ENCODE data around the gene ATXN1. TPM values are rescaled to one million over a fixed set of nuclear protein-coding genes. Genes with fewer than 3 reads are reported as not detected.

The ATXN1 gene
- polyA plus RNA-seq, 1 of the 3 experiments (the other 2 are of a cell fraction): 7.9 TPM

DNA sequence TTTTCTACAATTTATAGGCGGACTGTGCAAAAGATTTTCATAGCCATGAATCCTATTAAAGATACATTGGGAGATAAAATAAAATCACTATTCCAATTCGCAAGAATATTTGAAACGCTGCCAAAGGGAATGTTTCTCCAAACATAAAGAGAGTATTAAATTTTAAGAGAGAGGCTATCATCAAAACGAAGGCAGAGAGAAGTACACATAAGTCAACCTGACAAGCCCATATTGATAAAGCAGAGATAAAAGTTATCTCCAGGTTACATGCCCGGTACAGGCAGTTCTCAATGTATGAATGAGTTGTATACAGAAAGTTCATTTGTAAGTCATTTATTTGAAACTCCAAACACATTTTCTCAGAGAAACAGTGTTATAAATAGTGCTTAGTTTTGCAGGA lies 193.1 kb downstream of the ATXN1 start:
- Histone ChIP-seq H4K20me1 (ENCODE audit: insufficient read depth) (no peaks in the 10 kb centered on the region; the same call in 1 of the 2 replicates), H3K36me3 (replicated peaks in 1 of 2; ENCODE audit: control insufficient read depth in 1 of 2, insufficient read depth in 2 of 2, low read length in 1 of 2) (peaks cover 0 to 9% of the 10 kb centered on the region in 2 experiments), H3K9me3 (no peaks in the 10 kb centered on the region), H2AFZ (ENCODE audit: low read depth) (no peak overlapping the region), H3K27ac (ENCODE audit: low read depth in 2 of 2, low read length in 1 of 2) (0 out of 4 replicates have a peak overlapping the region, but pooled peaks of 1 of the 2 experiments have one; percentile 3), H3K4me1 (ENCODE audit: control insufficient read depth in 1 of 2, insufficient read depth in 2 of 2, low read depth in 1 of 2, low read length in 1 of 2) (no peaks in the 10 kb centered on the region), H3K27me3 (ENCODE audit: insufficient read depth) (no peaks in the 10 kb centered on the region), H3K9me2 (no peaks in the 10 kb centered on the region), H3K9ac (no peak overlapping the region), H3K4me2 (no peak overlapping the region), H3F3A (replicated peaks; ENCODE audit: insufficient read depth) (peaks cover 3% of the 10 kb centered on the region), H3K79me2 (ENCODE audit: insufficient read depth) (no peaks in the 10 kb centered on the region; the same call in 1 of the 2 replicates), H3K4me3 (ENCODE audit: low read depth in 2 of 2, low read length in 1 of 2) (no peak overlapping the region)
- CTCF ChIA-PET: interaction anchor here (1.4 kb wide), 1 partner anchor 24 kb away, joined by 3 read pairs; no protein-coding TSS in a partner anchor
- WGBS (ENCODE audit: low lambda C conversion rate): 35% methylated on average over 5 of the region's 5 CpGs
- no peak for DNase-seq
- TF ChIP-seq SMC3 (IDR thresholded peaks at IDR 0.05; ENCODE audit: low read depth, low read length): no peak
- TF ChIP-seq NFIC (IDR thresholded peaks at IDR 0.05; ENCODE audit: borderline replicate concordance): no peak
- TF ChIP-seq TCF12 (IDR thresholded peaks at IDR 0.05): no peak
- TF ChIP-seq, protein P1, sequence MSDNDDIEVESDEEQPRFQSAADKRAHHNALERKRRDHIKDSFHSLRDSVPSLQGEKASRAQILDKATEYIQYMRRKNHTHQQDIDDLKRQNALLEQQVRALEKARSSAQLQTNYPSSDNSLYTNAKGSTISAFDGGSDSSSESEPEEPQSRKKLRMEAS (IDR thresholded peaks at IDR 0.05; ENCODE audit: low read depth): no peak
- TF ChIP-seq, protein P2, sequence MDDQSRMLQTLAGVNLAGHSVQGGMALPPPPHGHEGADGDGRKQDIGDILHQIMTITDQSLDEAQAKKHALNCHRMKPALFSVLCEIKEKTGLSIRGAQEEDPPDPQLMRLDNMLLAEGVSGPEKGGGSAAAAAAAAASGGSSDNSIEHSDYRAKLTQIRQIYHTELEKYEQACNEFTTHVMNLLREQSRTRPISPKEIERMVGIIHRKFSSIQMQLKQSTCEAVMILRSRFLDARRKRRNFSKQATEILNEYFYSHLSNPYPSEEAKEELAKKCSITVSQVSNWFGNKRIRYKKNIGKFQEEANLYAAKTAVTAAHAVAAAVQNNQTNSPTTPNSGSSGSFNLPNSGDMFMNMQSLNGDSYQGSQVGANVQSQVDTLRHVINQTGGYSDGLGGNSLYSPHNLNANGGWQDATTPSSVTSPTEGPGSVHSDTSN (IDR thresholded peaks at IDR 0.05): no peak
- TF ChIP-seq EZH2phosphoT487 (IDR thresholded peaks at IDR 0.05; ENCODE audit: borderline replicate concordance, low read depth): no peak
- TF ChIP-seq CHD2 (IDR thresholded peaks at IDR 0.05; ENCODE audit: low read length, partially characterized antibody): no peak
- TF ChIP-seq, protein P3, sequence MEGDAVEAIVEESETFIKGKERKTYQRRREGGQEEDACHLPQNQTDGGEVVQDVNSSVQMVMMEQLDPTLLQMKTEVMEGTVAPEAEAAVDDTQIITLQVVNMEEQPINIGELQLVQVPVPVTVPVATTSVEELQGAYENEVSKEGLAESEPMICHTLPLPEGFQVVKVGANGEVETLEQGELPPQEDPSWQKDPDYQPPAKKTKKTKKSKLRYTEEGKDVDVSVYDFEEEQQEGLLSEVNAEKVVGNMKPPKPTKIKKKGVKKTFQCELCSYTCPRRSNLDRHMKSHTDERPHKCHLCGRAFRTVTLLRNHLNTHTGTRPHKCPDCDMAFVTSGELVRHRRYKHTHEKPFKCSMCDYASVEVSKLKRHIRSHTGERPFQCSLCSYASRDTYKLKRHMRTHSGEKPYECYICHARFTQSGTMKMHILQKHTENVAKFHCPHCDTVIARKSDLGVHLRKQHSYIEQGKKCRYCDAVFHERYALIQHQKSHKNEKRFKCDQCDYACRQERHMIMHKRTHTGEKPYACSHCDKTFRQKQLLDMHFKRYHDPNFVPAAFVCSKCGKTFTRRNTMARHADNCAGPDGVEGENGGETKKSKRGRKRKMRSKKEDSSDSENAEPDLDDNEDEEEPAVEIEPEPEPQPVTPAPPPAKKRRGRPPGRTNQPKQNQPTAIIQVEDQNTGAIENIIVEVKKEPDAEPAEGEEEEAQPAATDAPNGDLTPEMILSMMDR (IDR thresholded peaks at IDR 0.05): no peak
- POLR2A ChIA-PET: no interaction called here

DNA sequence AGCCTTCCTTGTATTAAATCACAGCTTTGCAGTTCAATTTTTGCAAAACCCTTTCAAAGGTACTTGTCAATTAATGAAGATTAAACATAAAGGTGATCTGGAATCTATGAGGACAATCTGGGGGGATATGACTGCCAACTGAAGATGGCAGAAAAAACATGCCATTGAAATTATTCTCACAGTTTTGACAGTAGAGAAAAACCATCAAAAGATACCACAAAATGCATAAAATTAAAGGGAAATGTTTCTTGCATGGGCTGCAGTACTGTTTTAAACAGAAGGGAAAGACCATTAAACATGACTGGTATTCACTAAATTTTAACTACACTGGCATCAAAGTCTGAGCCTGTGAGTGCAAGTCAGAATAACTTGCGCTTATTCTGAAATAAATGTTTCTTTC lies 194.2 kb downstream of the ATXN1 start:
- H3K4me3 ChIP-seq (ENCODE audit: low read depth in 2 of 2, low read length in 1 of 2): no peak overlapping the region
- no peaks in the 10 kb centered on the region for H3K9me3 ChIP-seq
- H4K20me1 ChIP-seq (ENCODE audit: insufficient read depth): no peaks in the 10 kb centered on the region; the same call in 1 of the 2 replicates
- no peak overlapping the region for H3K27ac ChIP-seq (ENCODE audit: low read depth in 2 of 2, low read length in 1 of 2)
- no peaks in the 10 kb centered on the region for H3K27me3 ChIP-seq (ENCODE audit: insufficient read depth)
- POLR2A ChIA-PET: no interaction called here
- WGBS (ENCODE audit: low lambda C conversion rate): 100% methylated on average over 1 of the region's 1 CpG
- DNase-seq: no peak
- H3K79me2 ChIP-seq (ENCODE audit: insufficient read depth): no peaks in the 10 kb centered on the region; the same call in 1 of the 2 replicates
- H3K9me2 ChIP-seq: no peaks in the 10 kb centered on the region
- no peak overlapping the region for H3K4me2 ChIP-seq
- H3F3A ChIP-seq (replicated peaks; ENCODE audit: insufficient read depth): peaks cover 3% of the 10 kb centered on the region
- CTCF ChIA-PET: interaction anchor here (1.4 kb wide), 1 partner anchor 23 kb away, joined by 3 read pairs; no protein-coding TSS in a partner anchor
- peaks cover 0 to 9% of the 10 kb centered on the region in 2 experiments for H3K36me3 ChIP-seq (replicated peaks in 1 of 2; ENCODE audit: control insufficient read depth in 1 of 2, insufficient read depth in 2 of 2, low read length in 1 of 2)
- no peaks in the 10 kb centered on the region for H3K4me1 ChIP-seq (ENCODE audit: control insufficient read depth in 1 of 2, insufficient read depth in 2 of 2, low read depth in 1 of 2, low read length in 1 of 2)
- H3K9ac ChIP-seq: no peak overlapping the region
- H2AFZ ChIP-seq (ENCODE audit: low read depth): no peak overlapping the region
- no peak for TF ChIP-seq FOSL2 (IDR thresholded peaks at IDR 0.05; ENCODE audit: borderline replicate concordance, low read depth)
- TF ChIP-seq, protein P4, sequence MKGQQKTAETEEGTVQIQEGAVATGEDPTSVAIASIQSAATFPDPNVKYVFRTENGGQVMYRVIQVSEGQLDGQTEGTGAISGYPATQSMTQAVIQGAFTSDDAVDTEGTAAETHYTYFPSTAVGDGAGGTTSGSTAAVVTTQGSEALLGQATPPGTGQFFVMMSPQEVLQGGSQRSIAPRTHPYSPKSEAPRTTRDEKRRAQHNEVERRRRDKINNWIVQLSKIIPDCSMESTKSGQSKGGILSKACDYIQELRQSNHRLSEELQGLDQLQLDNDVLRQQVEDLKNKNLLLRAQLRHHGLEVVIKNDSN (IDR thresholded peaks at IDR 0.05; ENCODE audit: borderline replicate concordance, low read depth): no peak
- no peak for TF ChIP-seq TCF12 (IDR thresholded peaks at IDR 0.05)
- TF ChIP-seq JUND (IDR thresholded peaks at IDR 0.05): no peak
- no peak for TF ChIP-seq GATA2 (CRISPR knock-in tag; IDR thresholded peaks at IDR 0.05)
- TF ChIP-seq CHD2 (IDR thresholded peaks at IDR 0.05; ENCODE audit: low read length, partially characterized antibody): no peak
- no peak for TF ChIP-seq FOXJ3 (CRISPR knock-in tag; IDR thresholded peaks at IDR 0.05)
- no peak for TF ChIP-seq ELF1 (IDR thresholded peaks at IDR 0.05)
- no peak for TF ChIP-seq FOXM1 (IDR thresholded peaks at IDR 0.05; ENCODE audit: low read depth)
- TF ChIP-seq SIN3A (IDR thresholded peaks at IDR 0.05; ENCODE audit: borderline replicate concordance, low read depth, low read length): no peak
- TF ChIP-seq, protein P5, sequence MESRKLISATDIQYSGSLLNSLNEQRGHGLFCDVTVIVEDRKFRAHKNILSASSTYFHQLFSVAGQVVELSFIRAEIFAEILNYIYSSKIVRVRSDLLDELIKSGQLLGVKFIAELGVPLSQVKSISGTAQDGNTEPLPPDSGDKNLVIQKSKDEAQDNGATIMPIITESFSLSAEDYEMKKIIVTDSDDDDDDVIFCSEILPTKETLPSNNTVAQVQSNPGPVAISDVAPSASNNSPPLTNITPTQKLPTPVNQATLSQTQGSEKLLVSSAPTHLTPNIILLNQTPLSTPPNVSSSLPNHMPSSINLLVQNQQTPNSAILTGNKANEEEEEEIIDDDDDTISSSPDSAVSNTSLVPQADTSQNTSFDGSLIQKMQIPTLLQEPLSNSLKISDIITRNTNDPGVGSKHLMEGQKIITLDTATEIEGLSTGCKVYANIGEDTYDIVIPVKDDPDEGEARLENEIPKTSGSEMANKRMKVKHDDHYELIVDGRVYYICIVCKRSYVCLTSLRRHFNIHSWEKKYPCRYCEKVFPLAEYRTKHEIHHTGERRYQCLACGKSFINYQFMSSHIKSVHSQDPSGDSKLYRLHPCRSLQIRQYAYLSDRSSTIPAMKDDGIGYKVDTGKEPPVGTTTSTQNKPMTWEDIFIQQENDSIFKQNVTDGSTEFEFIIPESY (IDR thresholded peaks at IDR 0.05; ENCODE audit: borderline replicate concordance, low read depth): no peak
- no peak for TF ChIP-seq EZH2phosphoT487 (IDR thresholded peaks at IDR 0.05; ENCODE audit: borderline replicate concordance, low read depth)
- TF ChIP-seq GABPA (IDR thresholded peaks at IDR 0.05; ENCODE audit: low read depth): no peak
- TF ChIP-seq POLR2AphosphoS5 (IDR thresholded peaks at IDR 0.05; ENCODE audit: low read depth, low read length): no peak
- TF ChIP-seq EP300 (IDR thresholded peaks at IDR 0.05; ENCODE audit: borderline replicate concordance in 1 of 2, low read depth in 1 of 2, low read length in 1 of 2): no peak
- TF ChIP-seq, protein P2 (IDR thresholded peaks at IDR 0.05): no peak

Measured in SK-N-SH (cell line).